ENCODE measurements around the gene TMEM132A.
A peak's percentile ranks its signal among the peaks of the same experiment; 100 is the strongest.
"Not testable (repeated sequence)": the region's sequence is repeated elsewhere in the genome, so short reads cannot be mapped to it uniquely, and the experiment has no call there.

Gene TMEM132A

GRCh38 chr11:60905047-60905446 lies 19.2 kb upstream of the TMEM132A start:
- DNase-seq (ENCODE audit: low read depth), result no peak

- DNase-seq (ENCODE audit: low read depth), result no peak
These were observed 18.6 kb upstream of the TMEM132A start for GRCh38 chr11:60905551-60906113.

GRCh38 chr11:60906132-60906972 lies 17.9 kb upstream of the TMEM132A start, which contains the start of gene PRPF19:
Gene PRPF19 (minus strand): TSS chr11:60906585. CDS start chr11:60906382, 203 bp downstream.
- DNase-seq (ENCODE audit: low read depth), result peak; percentile 72

- no peak for DNase-seq (ENCODE audit: low read depth)
These were observed 15.5 kb upstream of the TMEM132A start for GRCh38 chr11:60908803-60909202.

GRCh38 chr11:60909680-60910280 lies 14.5 kb upstream of the TMEM132A start:
- DNase-seq (ENCODE audit: low read depth), result not testable (repeated sequence)

- DNase-seq (ENCODE audit: low read depth), result no peak
These were observed 14.0 kb upstream of the TMEM132A start for GRCh38 chr11:60910281-60910687.

- DNase-seq (ENCODE audit: low read depth), result no peak
These were observed 13.4 kb upstream of the TMEM132A start for GRCh38 chr11:60910711-60911380.

GRCh38 chr11:60912223-60912850 lies 11.9 kb upstream of the TMEM132A start:
- no peak for DNase-seq (ENCODE audit: low read depth)

- no peak for DNase-seq (ENCODE audit: low read depth)
These were observed 11.3 kb upstream of the TMEM132A start for GRCh38 chr11:60912851-60913528.

- DNase-seq (ENCODE audit: low read depth), result peak; percentile 56
These were observed 10.2 kb upstream of the TMEM132A start, which contains the start of gene TMEM109 for GRCh38 chr11:60913793-60914632. Gene TMEM109 (plus strand): TSS chr11:60914158. CDS start chr11:60919694, 5,536 bp downstream.

GRCh38 chr11:60914633-60915247 lies 9.5 kb upstream of the TMEM132A start:
- no peak for DNase-seq (ENCODE audit: low read depth)

- DNase-seq (ENCODE audit: low read depth), result no peak
These were observed 8.9 kb upstream of the TMEM132A start for GRCh38 chr11:60915248-60915914.

- DNase-seq (ENCODE audit: low read depth), result no peak
These were observed 7.5 kb upstream of the TMEM132A start for GRCh38 chr11:60916669-60917206.

GRCh38 chr11:60917267-60917666 lies 7.0 kb upstream of the TMEM132A start:
- DNase-seq (ENCODE audit: low read depth), result no peak

- no peak for DNase-seq (ENCODE audit: low read depth)
These were observed 5.9 kb upstream of the TMEM132A start for GRCh38 chr11:60918251-60918938.

- no peak for DNase-seq (ENCODE audit: low read depth)
These were observed 5.4 kb upstream of the TMEM132A start for GRCh38 chr11:60918939-60919265.

GRCh38 chr11:60919320-60919719 lies 4.9 kb upstream of the TMEM132A start:
- DNase-seq (ENCODE audit: low read depth), result no peak

- DNase-seq (ENCODE audit: low read depth), result no peak
These were observed 4.3 kb upstream of the TMEM132A start for GRCh38 chr11:60919956-60920355.

GRCh38 chr11:60921259-60921658 lies 3.0 kb upstream of the TMEM132A start:
- no peak for DNase-seq (ENCODE audit: low read depth)
